Fibroblast of the conjunctiva (primary cell): ENCODE results near the gene PGM1.

ENCODE experiments used
- DNase-seq: peaks from one replicate; pipeline ENCODE4 v3.0.0-alpha.2; 2010; ENCODE audit warnings: low read depth

Gene PGM1

DNA sequence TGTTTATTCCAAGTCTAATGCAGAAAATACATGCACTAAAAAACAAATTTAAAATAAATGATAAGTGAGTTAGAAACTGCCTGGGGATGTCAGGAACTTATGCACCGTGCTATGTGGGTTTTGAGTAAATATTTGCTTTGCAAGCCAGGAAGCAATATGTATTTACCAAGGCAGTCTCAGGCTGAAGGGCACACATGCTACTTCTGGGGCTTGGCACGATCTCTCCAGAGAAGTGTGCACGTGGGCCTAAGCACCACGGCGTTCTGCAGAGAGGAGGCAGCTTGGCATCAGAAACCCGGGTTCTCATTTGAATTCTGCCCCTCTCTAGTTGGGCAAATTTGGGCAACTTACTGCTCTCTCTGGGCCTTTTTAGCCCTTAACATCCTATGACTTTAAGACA lies 108.0 kb downstream of the PGM1 start:
- DNase-seq, result no peak

DNA sequence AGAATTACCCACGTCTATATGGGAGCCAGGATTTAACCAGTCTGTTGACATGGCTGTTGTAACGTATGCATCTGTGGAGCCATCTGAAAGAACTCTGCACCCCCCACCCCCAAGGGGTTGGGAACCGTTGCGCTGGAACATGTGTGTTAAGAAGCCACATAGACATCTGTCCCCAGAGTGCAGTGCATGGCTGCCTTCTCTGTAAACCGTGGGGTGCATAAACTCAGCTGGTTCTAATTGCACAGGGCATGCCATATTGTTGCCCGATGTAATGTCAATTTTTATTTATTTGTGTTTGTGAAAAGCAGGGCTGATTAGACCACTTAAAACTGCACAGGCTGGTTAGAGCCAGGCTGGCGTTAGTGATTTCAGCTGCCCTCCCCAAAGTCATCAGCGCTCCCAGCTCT lies 110.5 kb downstream of the PGM1 start:
- DNase-seq, result no peak

DNA sequence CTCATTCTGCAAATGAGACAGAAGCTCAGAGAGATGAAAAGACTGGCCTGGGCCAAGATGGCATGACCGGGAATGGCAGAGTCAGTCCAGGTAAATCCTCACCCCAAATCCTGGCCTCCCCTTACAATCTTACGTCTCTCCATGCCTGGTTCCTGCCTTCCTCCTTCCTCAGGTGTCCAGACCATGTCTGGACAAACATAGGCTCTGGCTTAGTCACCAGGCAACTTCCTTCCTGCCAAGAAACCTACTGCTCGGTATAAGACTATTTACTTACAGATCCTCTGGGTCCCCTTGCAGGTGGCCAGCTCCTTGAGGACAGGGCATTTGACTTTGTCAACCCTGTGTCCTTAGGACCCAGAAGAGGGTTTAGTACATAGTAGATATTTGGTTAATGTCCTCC lies 111.2 kb downstream of the PGM1 start:
- DNase-seq, result no peak

DNA sequence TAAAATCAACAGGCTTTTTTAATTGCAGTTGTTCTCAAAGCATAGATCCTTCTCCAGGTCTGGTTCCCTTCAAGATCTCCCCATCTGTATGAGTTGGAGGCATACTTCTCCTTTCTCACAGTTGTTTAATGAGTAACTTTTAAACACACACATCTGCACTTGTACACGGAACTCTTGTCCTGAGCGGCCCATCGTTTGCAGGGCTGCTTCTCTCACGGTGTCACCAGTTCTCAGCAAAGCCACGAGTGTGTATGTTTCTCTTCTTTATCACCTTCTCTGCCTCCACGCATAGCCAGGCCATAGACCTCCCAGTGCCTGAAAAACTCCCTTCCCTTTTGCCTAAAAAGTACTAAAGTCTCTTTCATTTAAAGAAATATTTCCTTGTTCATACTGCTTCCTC lies 111.9 kb downstream of the PGM1 start:
- no peak for DNase-seq

DNA sequence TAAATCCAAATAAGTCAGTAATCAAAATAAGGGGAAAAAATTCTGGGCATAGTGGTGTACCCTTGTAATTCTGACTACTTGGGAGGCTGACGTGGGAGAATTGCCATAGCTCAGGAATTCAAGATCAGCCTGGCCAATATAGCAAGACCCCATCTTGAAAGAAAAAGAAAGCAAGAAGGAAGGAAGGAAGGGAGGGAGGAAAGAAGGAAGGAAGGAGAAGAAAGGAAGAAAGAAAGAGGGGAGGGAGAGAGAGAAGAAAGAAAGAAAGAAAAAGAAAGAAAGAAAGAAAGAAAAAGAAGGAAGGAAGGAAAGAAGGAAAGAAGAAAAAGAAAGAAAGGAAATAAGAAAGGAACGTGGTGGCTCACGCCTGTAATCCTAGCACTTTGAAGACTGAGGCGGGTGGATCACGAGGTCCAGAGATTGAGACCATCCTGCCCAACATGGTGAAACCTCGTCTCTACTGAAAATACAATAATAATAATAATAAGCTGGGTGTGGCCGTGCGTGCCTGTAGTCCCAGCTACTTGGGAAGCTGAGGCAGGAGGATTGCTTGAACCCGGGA lies 116.1 kb downstream of the PGM1 start:
- no peak for DNase-seq
